H9 (cell line): ENCODE measurements around the gene ADARB2. TPM values are rescaled to one million over a fixed set of nuclear protein-coding genes. Genes with fewer than 3 reads are reported as not detected.

Source experiments
- DNase-seq: peaks from one replicate; pipeline ENCODE4 v3.0.0-alpha.2; 2017
- H2AFZ ChIP-seq: one replicate; pipeline ENCODE4 v1.6.1; 2013; ENCODE audit warnings: mild to moderate bottlenecking, low read length, control low read depth, moderate library complexity
- H2AK5ac ChIP-seq: 2 replicates; pipeline ENCODE4 v1.6.1; 2013; ENCODE audit warnings: low read length, control low read depth, mixed read lengths; ENCODE audit not compliant: insufficient read length
- H2BK120ac ChIP-seq: one replicate; pipeline ENCODE4 v1.6.1; 2013; ENCODE audit warnings: low read depth, mild to moderate bottlenecking, low read length, control low read depth, inconsistent platforms; ENCODE audit not compliant: poor library complexity, severe bottlenecking
- H2BK12ac ChIP-seq: 2 replicates; pipeline ENCODE4 v1.6.1; 2013; ENCODE audit warnings: low read length, control low read depth, mixed read lengths, low read depth; ENCODE audit not compliant: insufficient read length
- H2BK15ac ChIP-seq: 2 replicates; pipeline ENCODE4 v1.6.1; 2013; ENCODE audit warnings: low read depth, low read length, control low read depth
- H2BK20ac ChIP-seq: one replicate; pipeline ENCODE4 v1.6.1; 2013; ENCODE audit warnings: low read depth, mild to moderate bottlenecking, low read length, control low read depth, inconsistent platforms; ENCODE audit not compliant: poor library complexity, severe bottlenecking
- H2BK5ac ChIP-seq: 2 replicates; pipeline ENCODE4 v1.6.1; 2013; ENCODE audit warnings: low read length, control low read depth, mixed read lengths; ENCODE audit not compliant: insufficient read length
- H3K14ac ChIP-seq: 2 replicates; pipeline ENCODE4 v1.6.1; 2013; ENCODE audit warnings: low read length, control low read depth; ENCODE audit not compliant: insufficient read depth
- H3K18ac ChIP-seq: 2 replicates; pipeline ENCODE4 v1.6.1; 2013; ENCODE audit warnings: low read depth, mild to moderate bottlenecking, mixed read lengths, low read length, control low read depth; ENCODE audit not compliant: insufficient read length
- H3K23ac ChIP-seq: 2 replicates; pipeline ENCODE4 v1.6.1; 2013; ENCODE audit warnings: low read length, control low read depth, mixed read lengths, low read depth; ENCODE audit not compliant: insufficient read length
- H3K23me2 ChIP-seq: 2 replicates; pipeline ENCODE4 v1.6.1; 2013; ENCODE audit warnings: low read depth, mild to moderate bottlenecking, mixed read lengths, low read length, control low read depth; ENCODE audit not compliant: insufficient read length, poor library complexity, severe bottlenecking
- H3K27ac ChIP-seq: 2 replicates; pipeline ENCODE4 v1.5.1; 2013; ENCODE audit warnings: low read length, control low read depth, mixed read lengths, low read depth; ENCODE audit not compliant: insufficient read length
- H3K27me3 ChIP-seq: 2 replicates; pipeline ENCODE4 v1.6.1; 2013; ENCODE audit warnings: low read length, control low read depth, inconsistent platforms; ENCODE audit not compliant: insufficient read depth
- H3K4ac ChIP-seq: 2 replicates; pipeline ENCODE4 v1.6.1; 2013; ENCODE audit warnings: low read depth, mild to moderate bottlenecking, control low read depth, inconsistent platforms, low read length, moderate library complexity
- H3K4me1 ChIP-seq: 2 replicates; pipeline ENCODE4 v1.6.1; 2013; ENCODE audit warnings: low read length, control low read depth, inconsistent platforms; ENCODE audit not compliant: insufficient read depth
- H3K4me2 ChIP-seq: 2 replicates; pipeline ENCODE4 v1.6.1; 2013; ENCODE audit warnings: low read length, control low read depth, mixed read lengths; ENCODE audit not compliant: insufficient read length, insufficient read depth
- H3K56ac ChIP-seq: 2 replicates; pipeline ENCODE4 v1.6.1; 2013; ENCODE audit warnings: low read depth, mild to moderate bottlenecking, mixed read lengths, low read length, control low read depth; ENCODE audit not compliant: insufficient read length
- H3K79me1 ChIP-seq: 2 replicates; pipeline ENCODE4 v1.6.1; 2013; ENCODE audit warnings: low read depth, mild to moderate bottlenecking, moderate library complexity, low read length, control low read depth, inconsistent platforms; ENCODE audit not compliant: insufficient read depth, poor library complexity, severe bottlenecking
- H3K79me2 ChIP-seq: 2 replicates; pipeline ENCODE4 v1.6.1; 2013; ENCODE audit warnings: low read length, control low read depth, inconsistent platforms; ENCODE audit not compliant: insufficient read depth
- H3K9ac ChIP-seq: 2 replicates; pipeline ENCODE4 v1.6.1; 2013; ENCODE audit warnings: low read length, control low read depth, mixed read lengths; ENCODE audit not compliant: insufficient read length; ENCODE audit errors: extremely low read depth
- H3K9me3 ChIP-seq: one replicate; pipeline ENCODE4 v1.6.1; 2013; ENCODE audit warnings: low read depth, low read length, inconsistent platforms; ENCODE audit not compliant: control insufficient read depth
- H3T11ph ChIP-seq: one replicate; pipeline ENCODE4 v1.6.1; 2013; ENCODE audit warnings: mild to moderate bottlenecking, low read length, control low read depth, inconsistent platforms
- H4K20me1 ChIP-seq: one replicate; pipeline ENCODE4 v1.6.1; 2013; ENCODE audit not compliant: control insufficient read depth, insufficient read length, insufficient read depth
- H4K5ac ChIP-seq: 2 replicates; pipeline ENCODE4 v1.6.1; 2013; ENCODE audit warnings: low read depth, mild to moderate bottlenecking, mixed read lengths, low read length, control low read depth; ENCODE audit not compliant: insufficient read length
- H4K8ac ChIP-seq: replicated peaks from 2 replicates; pipeline ENCODE4 v1.6.1; 2013; ENCODE audit warnings: low read length, control low read depth, mixed read lengths, low read depth; ENCODE audit not compliant: insufficient read length
- H4K91ac ChIP-seq: 2 replicates; pipeline ENCODE4 v1.6.1; 2013; ENCODE audit warnings: low read depth, mild to moderate bottlenecking, moderate library complexity, mixed read lengths, low read length, control low read depth; ENCODE audit not compliant: insufficient read length
- H3K27ac Mint-ChIP-seq, 3 experiments: 2 replicates in 2 of 3; 3 replicates in 1 of 3; pipeline ENCODE4 v1.8.0; 2020 to 2021; ENCODE audit warnings: mixed read lengths in 3 of 3, mild to moderate bottlenecking in 1 of 3, moderate library complexity in 1 of 3
- H3K27me3 Mint-ChIP-seq: 2 replicates; pipeline ENCODE4 v1.8.0; 2021; ENCODE audit warnings: low read depth, mild to moderate bottlenecking, moderate library complexity, mixed read lengths
- H3K36me3 Mint-ChIP-seq, 3 experiments: 2 replicates in 2 of 3; 3 replicates in 1 of 3; pipeline ENCODE4 v1.8.0; 2020 to 2021; ENCODE audit warnings: low read depth in 3 of 3, mixed read lengths in 3 of 3; ENCODE audit not compliant: insufficient read depth in 1 of 3
- H3K4me1 Mint-ChIP-seq, 2 experiments: 2 replicates each; pipeline ENCODE4 v1.8.0; 2020; ENCODE audit warnings: mixed read lengths in 2 of 2
- H3K4me3 Mint-ChIP-seq, 2 experiments: 2 replicates in 1 of 2; 3 replicates in 1 of 2; pipeline ENCODE4 v1.8.0; 2020 to 2021; ENCODE audit warnings: mild to moderate bottlenecking in 2 of 2, mixed read lengths in 2 of 2, moderate library complexity in 1 of 2
- H3K9me3 Mint-ChIP-seq, 2 experiments: 2 replicates in 1 of 2; 3 replicates in 1 of 2; pipeline ENCODE4 v1.8.0; 2020; ENCODE audit warnings: mild to moderate bottlenecking in 2 of 2, mixed read lengths in 2 of 2, moderate library complexity in 1 of 2
- WGBS: extraction: QIAGEN DNeasy Blood & Tissue Kit; methylation state at CpG from one replicate; pipeline ENCODE4 v1.1.7; 2013; ENCODE audit warnings: missing lambda C conversion rate, low lambda C conversion rate, mixed read lengths; ENCODE audit not compliant: insufficient read length; ENCODE audit errors: extremely low coverage; 5-methylcytosine and 5-hydroxymethylcytosine counted together
- total RNA-seq: library from RNA; stranded (reverse); gene quantifications from 2 replicates; pipeline ENCODE4 v1.2.1, GENCODE V29; 2021
- TF ChIP-seq, protein P1 (sequence below): fragments of 200-600 bp; sonication (generic); conservative IDR thresholded peaks from 3 replicates; pipeline ENCODE4 v1.8.0; 2021; ENCODE audit warnings: antibody characterized with exemption, mild to moderate bottlenecking

The ADARB2 gene
- total RNA-seq, 1 experiment from 2014 or later = 0.87 TPM

DNA sequence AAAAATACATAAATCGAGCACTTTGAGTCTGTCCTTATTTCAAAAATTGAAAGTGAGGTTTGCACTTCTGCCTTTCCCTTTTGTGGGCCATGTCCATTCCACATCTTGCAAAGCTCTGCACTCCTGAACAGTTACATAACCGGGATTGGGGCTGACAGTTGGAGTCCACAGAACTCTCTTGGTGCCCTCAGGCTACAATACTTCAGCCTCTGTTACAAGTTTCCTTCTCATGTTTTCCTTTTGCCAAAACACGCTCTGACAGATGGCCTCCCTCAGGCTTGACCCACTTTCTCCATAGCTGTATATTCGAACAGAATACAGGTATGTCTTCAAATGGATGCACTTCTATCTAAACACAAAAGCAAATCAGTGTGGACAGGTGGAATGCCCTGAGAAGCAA, 345.2 kb downstream of the ADARB2 start:
- no peak overlapping the region for H2BK12ac ChIP-seq
- no peak overlapping the region for H2AFZ ChIP-seq
- no peak overlapping the region for H2BK20ac ChIP-seq
- H3K27ac ChIP-seq = no peak overlapping the region
- no peak overlapping the region for H3K4me2 ChIP-seq
- Mint-ChIP-seq H3K36me3 (no peaks in the 10 kb centered on the region), H3K9me3 (peaks cover 0 to 2% of the 10 kb centered on the region in 2 experiments; a peak in 1 of 5 replicates), H3K27ac (no peak overlapping the region; a peak in 1 of 7 replicates), H3K4me1 (peaks cover 4 to 10% of the 10 kb centered on the region in 2 experiments; a peak in 3 of 4 replicates), H3K4me3 (no peak overlapping the region), H3K27me3 (peaks cover 1% of the 10 kb centered on the region)
- no peak overlapping the region for H3K18ac ChIP-seq
- no peak overlapping the region for H2AK5ac ChIP-seq
- no peaks in the 10 kb centered on the region for H3K27me3 ChIP-seq
- no peaks in the 10 kb centered on the region for H3K9me3 ChIP-seq
- WGBS = no CpG with 5 or more reads among the region's 4 CpGs
- H2BK15ac ChIP-seq = no peak overlapping the region
- H3K79me2 ChIP-seq = no peaks in the 10 kb centered on the region
- H3K23me2 ChIP-seq = no peaks in the 10 kb centered on the region
- H2BK120ac ChIP-seq = no peak overlapping the region
- H3K56ac ChIP-seq = no peak overlapping the region
- no peak overlapping the region for H4K5ac ChIP-seq
- H2BK5ac ChIP-seq = no peak overlapping the region
- no peak overlapping the region for H3T11ph ChIP-seq
- no peaks in the 10 kb centered on the region for H4K20me1 ChIP-seq
- no peak for DNase-seq
- TF ChIP-seq, protein P1, sequence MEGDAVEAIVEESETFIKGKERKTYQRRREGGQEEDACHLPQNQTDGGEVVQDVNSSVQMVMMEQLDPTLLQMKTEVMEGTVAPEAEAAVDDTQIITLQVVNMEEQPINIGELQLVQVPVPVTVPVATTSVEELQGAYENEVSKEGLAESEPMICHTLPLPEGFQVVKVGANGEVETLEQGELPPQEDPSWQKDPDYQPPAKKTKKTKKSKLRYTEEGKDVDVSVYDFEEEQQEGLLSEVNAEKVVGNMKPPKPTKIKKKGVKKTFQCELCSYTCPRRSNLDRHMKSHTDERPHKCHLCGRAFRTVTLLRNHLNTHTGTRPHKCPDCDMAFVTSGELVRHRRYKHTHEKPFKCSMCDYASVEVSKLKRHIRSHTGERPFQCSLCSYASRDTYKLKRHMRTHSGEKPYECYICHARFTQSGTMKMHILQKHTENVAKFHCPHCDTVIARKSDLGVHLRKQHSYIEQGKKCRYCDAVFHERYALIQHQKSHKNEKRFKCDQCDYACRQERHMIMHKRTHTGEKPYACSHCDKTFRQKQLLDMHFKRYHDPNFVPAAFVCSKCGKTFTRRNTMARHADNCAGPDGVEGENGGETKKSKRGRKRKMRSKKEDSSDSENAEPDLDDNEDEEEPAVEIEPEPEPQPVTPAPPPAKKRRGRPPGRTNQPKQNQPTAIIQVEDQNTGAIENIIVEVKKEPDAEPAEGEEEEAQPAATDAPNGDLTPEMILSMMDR = no peak
- no peaks in the 10 kb centered on the region for H3K79me1 ChIP-seq
- no peaks in the 10 kb centered on the region for H3K4me1 ChIP-seq
- no peak overlapping the region for H3K23ac ChIP-seq
- no peak overlapping the region for H3K4ac ChIP-seq
- H3K9ac ChIP-seq = no peak overlapping the region
- no peak overlapping the region for H4K91ac ChIP-seq
- H4K8ac ChIP-seq = no peak overlapping the region
- no peak overlapping the region for H3K14ac ChIP-seq
